GM12874 (cell line): Measurements from ENCODE around the gene PKNOX2.
A peak's percentile ranks its signal among the peaks of the same experiment; 100 is the strongest.

ENCODE experiments used
- CTCF ChIP-seq: IDR thresholded peaks from 2 replicates; pipeline ENCODE4 v1.5.1; 2011; ENCODE audit warnings: low read depth, mild to moderate bottlenecking, control low read depth, low read length, moderate library complexity; ENCODE audit not compliant: insufficient read depth

PKNOX2 gene

DNA sequence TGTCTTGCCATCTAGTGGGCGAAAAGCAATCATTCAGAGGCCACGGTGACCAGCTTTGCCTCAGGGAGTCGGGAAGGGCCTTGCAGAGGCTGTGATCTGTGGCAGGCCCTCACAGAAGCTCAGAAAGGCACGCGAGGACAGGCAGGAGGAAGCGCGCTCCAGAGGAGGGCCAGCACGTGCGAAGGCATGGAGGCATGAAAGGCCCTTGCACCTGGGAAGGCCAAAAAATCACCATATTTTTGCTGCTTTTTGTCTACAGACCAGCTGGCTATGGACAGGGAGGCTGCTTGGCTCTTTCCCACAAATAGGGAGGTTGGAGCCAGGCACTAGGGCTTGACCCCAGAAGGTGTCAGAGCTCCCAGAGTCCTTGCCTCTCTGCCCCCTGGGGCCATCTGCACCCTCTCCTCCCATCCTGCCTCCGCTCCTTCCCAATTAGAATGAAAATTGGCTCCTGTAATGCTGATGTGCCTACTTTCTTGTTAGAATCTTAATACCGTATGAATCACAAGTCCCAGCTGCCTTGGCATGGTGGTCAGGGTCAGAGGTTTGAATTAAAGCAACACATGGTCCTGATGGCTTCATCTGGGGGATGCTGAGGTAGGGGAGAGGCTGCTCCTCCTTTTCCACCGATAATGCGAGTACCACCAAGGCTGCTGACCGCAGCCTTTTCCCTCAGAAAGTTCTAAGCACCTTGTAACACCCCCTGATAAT, 262.4 kb downstream of the PKNOX2 start:
- TF ChIP-seq CTCF: no peak

DNA sequence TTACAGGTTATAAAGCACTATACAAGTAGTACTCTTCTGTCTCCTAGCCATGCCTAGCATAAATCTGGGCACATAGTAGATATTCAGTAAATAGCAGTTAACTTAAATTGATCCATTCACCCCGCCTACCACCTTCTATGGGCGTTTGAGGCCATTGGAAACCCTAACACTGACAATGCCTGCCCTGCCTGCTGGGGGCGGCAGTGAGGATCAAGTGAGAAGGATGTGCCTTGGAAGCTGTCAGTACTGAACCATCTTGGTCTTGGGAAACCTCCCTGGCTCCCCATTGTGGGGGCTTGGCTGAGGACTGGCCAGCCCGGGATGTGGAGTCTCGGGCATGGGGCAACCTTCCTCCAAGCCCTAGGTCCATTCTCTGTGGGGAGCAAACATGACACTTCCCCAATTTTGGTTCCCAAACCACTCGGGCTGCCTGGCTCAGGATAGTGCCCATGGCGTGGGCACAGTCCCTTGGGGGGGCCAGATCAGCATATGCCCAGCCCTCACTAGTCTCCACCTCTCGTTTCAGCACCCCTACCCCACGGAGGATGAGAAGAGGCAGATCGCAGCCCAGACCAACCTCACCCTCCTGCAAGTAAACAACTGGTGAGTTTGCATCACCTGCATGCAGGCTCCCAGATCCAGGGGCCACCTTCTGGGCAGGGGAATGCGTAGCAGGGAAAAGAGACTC, 264.1 kb downstream of the PKNOX2 start:
- 0 out of 2 replicates have a peak, but pooled peaks have one; percentile 6 for TF ChIP-seq CTCF

DNA sequence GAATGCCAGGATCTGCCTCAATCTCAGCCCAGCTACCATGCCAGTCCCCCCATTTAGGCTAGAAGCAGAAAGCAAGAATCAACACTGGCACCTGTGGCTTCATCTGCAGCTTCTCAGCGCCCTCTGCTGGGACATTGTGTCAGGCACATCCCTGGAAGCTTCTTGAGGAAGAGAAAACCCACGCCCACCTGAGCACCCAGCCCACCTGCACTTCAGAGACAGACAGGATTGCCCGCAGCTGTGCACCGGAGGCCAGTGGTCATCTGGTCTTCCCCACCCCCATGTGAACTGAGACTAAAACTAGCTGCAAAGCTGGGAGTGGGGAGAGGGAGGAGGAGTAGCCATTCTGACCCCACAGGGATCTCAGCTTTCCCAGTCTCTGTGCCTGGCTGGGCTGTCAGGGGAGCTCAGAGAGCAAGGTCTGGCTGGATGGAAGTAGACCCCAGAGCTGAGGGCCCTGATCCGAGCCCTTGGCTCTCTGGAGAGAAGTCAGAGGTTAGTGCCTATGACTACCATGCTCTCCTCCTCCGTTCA, 264.7 kb downstream of the PKNOX2 start:
- peak; percentile 86 for TF ChIP-seq CTCF

DNA sequence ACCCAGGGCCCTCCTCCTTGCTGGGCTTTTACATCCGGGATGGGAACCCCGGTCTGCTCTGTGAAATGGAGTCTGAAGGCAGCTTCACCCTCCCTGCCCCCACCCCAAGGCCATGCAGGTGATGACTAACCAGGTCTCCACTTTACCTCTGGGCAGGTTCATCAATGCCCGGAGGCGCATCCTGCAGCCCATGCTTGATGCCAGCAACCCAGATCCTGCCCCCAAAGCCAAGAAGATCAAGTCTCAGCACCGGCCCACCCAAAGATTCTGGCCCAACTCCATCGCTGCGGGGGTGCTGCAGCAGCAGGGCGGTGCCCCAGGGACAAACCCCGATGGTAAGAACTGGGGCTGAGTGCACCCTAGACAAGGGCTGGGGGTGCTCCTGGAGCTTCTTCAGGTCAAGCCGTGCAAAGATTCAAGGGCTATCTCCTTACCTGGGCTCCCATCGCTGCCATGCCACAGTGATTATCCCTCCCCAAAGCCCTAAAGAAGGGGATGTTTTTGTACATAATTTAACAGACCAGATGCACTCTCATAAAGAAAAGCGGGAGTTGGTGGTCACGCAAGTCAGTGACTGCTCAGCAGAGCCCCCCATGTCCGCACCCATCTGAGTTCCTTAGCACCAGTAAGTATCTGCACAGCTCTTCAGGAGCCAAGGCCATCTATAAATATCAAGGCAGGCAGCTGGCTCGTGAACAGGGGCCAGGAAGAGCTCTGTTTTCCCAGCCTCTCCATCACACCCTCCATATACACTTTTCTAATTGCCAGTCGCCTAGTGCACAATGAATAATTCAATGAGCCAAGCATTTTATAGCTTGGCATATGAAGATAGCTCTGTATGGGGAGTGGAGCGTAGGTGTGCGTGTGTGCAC, 265.5 kb downstream of the PKNOX2 start:
- TF ChIP-seq CTCF: no peak

GRCh38 chr11:125431009-125431408, 266.5 kb downstream of the PKNOX2 start:
- no peak for TF ChIP-seq CTCF

- TF ChIP-seq CTCF: no peak
Measured at GRCh38 chr11:125431481-125431880, 266.9 kb downstream of the PKNOX2 start.
